Superior temporal gyrus (tissue), 1 donor: ENCODE measurements around the gene SCRN2.

Source experiments
- DNase-seq: peaks from one replicate; pipeline ENCODE4 v3.0.0-alpha.2; 2016; ENCODE audit errors: extremely low spot score

Gene SCRN2

GRCh38 chr17:47846716-47847340 is 5.8 kb upstream of the SCRN2 start:
- no peak for DNase-seq

DNA sequence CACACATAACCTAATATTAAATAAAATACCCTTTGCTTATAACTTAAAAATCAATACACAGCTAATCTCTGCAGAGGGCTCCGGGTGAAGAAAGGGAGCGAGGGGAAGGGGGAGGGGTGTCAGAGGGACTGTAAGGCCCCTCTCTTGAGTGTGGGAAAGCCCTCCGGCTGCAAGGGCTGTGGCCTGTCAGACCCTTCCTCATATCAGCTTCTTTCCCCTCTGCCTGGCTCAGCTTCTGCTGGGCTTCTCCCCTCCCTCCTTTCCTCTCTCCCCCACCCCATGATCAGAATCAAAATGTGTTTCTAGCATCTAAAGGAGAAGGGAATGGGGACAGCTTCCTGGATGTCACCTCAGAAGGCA is 4.6 kb upstream of the SCRN2 start:
- DNase-seq, result no peak

DNA sequence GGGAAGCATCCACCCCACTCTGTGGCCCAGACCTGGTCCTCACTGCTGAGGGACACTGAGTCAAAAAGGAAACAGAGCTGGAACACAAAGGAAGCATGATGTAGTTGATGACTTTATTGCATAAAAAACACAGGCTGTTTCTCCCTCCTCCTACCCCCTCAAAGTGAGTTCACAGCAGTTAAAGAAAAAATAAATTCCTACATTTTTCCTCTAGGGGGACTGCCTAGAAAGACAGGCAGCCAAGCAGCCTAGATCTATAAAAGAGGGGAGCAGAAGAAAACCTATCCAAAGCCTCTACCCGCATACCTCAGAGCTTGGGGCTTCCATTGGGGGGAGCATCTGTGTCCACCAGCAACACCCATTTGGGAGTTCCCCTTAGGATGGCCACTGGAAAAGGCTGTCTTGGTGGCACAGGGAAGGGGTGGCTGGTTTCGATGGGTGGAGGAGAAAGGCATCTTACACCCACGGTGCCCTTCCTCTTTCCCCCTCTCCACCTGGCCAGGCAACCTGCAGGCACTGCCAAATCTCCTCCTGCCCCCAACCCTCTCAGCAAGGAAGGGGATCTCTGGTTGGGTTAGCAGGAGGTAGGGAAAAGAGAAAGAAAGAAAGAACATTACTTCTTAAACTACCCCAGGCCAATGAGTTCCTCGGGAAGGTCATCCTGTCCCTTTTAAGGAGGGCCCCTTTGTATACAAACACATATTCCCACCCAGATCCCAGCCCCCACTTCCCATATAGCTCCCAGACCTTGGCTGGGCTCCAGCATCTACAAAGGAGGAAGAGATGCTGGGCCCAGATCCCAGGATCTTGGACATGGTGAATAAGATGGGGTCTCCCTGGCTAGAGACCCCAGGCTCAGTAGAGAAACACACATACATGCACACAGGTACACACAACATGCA is 4.0 kb upstream of the SCRN2 start:
- DNase-seq, result no peak

DNA sequence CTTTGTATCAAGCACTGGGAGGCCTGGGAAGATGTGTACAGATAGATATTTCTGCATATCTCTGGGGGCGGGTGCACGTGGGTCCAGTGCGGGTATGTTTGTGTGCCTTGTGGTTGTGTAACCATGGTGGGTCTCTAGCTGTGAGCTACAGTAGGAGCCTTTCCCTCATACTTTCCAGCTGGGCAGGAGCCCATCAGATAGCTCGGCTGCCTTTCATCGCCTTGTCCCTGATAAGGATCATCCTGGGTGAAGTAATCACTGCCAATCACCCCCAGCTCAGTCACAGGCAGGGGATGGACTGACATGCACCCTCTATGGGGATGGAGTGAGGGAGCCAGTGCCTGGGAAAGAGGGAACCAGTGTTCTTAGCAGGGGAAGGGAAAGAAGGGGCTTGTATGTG is 3.2 kb upstream of the SCRN2 start:
- no peak for DNase-seq

DNA sequence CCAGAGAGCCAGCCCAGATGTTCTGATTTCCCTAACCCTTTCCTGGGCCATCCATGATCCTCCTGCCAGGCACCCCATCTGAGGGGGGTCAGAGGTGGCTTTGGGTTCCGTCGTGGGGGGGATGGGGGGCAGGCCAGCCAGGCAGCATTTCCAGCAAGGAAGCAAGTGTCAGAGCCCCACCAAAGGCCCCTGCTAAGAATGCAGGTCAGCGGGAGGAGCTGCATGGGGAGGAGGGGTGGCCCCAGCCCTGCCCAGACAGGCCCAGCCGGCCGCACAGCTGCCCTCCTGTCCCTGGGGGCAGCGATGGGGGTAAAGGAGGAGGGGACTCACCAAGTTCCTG is 2.3 kb upstream of the SCRN2 start:
- no peak for DNase-seq

DNA sequence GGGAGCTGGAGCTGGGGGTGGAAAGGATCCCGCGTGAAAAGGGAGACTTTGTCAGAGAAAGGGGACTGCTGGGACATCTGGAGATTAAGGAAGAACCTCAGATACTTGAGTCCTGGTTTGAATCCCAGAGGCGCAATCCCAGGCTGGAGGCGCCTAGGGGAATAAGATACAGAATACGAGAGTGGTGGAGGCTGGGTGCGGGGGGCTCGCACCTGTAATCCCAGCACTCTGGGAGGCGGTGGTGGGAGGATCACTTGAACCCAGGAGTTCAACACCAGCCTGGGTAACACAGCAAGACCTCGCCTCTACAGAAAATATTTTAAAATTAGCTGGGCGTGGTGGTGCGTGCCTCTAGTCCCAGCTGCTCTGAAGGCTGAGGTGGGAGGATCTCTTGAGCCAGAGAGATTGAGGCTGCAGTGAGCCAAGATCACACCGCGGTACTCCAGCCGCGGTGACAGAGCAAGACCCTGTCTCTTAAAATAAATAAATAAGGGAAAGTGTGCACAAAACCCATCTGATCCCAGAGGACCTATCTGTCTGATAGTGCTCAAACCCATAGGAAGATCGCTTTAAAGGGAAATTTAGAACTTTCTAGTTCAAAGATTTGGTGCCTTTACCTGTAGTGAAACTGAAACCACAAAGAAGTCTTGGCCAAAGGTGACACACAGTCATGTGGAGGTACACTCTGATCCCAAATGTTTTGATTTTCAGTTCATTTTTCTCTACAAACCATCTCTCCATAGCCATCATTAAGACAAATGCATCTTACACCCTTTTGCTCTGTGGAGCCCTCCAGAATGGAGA is 617 bp upstream of the SCRN2 start:
- DNase-seq, result no peak

DNA sequence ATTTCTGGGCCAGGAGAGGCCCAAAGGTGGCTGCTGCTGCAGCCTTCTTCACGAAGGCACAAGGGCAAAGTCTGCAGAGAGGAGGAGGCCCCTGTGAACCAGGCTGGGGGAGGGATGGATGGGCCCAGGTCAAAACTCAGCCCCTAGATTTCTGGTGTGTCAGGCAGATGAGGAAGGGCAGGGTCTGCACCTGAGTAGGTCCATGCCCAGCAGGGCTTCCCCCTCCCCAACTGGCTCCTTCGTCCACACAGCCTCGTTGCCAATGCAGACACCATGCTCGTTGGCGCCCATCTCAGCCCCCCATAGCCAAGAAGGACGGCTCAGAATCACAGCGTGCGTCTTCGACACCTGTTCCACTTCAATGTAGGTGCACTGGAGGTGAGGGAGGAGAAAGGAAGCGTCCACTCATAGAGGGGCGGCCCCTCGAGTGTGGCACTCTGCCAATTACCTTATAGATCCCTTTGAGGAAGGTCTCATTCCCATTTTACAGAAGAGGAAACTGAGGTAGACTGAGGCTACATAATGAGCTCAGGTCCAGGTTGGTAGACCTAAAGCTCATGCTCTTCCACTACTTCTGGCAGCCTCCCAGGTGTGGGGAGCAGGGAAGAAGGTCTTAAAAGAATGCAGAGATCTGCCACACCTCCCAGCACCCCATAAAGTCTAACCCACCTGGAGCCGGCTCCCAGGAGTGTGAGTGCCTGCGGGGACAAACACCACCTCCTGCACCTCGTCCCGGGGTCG is 902 bp downstream of the SCRN2 start:
- DNase-seq, result no peak

DNA sequence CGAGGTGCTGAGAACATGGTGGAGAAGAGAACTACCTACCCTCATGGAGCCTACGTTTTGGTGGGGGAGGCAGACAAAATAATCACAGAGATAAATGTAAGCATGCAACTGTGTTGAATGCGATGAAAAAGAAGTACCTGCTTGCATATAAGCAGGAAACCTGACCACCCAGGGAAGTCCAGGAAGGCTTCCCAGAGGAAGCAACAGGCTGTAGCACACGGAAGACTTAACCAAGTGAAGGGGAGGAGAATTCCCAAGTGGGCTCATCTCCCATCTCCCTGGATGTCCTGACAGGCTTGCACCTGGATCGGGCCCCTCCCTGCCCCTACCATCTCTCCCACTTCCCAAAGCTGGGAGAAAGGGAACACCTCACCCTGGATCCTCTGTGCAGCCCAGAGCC is 2.0 kb downstream of the SCRN2 start:
- no peak for DNase-seq

GRCh38 chr17:47838636-47839035 is 2.4 kb downstream of the SCRN2 start:
- DNase-seq, result no peak

- DNase-seq, result no peak
Observed at GRCh38 chr17:47837401-47838039, 3.6 kb downstream of the SCRN2 start.

DNA sequence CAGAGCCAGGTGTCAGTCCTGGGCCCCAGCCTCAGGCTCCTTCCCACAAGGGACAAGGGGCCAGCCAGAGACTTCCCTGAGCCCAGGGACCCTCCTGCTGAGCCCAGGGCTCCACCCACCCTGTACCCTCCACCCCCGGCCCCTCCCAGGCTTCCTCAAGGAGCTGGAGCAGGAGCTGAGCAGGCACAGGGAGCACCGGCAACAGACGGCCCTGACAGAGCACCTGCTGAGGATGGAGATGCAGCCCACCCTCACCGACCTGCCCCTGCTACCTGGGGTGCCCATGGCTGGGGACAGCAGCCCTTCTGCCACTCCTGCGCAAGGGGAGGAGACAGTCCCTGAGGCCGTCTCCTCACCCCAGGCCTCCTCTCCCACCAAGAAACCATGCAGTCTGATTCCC is 4.5 kb downstream of the SCRN2 start:
- no peak for DNase-seq

DNA sequence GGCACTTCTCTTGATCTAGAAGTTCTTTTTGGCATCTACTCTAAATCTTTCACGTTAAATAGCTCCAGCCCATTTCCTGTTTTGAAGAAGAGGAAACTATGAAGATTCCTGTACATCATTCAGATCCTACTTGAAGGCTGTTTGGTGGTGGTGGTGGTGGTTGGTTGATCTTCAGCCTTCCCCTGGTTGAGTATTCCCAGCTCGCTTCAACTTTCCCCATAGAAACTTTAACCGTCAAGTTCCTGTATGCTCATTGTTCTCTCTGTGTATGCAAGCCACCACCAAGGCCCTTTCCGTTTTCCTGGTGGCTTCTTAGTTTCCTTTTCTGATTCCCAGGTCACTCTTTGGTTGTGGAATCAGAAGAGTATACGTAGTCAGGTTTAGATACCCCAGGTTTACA is 6.3 kb downstream of the SCRN2 start:
- DNase-seq, result no peak

DNA sequence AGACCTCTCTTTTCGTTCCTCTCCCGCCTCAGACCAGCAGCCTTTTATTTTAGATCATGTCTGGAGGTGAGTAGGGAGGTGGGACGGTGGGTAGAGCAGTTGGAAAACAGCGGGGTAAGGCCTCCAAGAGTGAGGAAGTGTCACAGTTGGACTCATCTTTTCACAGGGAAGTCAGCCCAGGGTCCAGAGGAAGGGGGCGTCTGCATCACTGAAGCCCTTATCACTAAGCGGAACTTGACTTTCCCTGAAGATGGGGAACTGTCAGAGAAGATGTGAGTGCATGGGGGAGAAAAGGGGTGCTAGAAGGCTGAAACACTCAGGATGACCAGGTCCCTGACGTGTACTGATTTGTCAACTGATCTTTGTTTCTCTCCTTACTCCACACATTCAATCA is 9.1 kb downstream of the SCRN2 start:
- peak; percentile 20 for DNase-seq

DNA sequence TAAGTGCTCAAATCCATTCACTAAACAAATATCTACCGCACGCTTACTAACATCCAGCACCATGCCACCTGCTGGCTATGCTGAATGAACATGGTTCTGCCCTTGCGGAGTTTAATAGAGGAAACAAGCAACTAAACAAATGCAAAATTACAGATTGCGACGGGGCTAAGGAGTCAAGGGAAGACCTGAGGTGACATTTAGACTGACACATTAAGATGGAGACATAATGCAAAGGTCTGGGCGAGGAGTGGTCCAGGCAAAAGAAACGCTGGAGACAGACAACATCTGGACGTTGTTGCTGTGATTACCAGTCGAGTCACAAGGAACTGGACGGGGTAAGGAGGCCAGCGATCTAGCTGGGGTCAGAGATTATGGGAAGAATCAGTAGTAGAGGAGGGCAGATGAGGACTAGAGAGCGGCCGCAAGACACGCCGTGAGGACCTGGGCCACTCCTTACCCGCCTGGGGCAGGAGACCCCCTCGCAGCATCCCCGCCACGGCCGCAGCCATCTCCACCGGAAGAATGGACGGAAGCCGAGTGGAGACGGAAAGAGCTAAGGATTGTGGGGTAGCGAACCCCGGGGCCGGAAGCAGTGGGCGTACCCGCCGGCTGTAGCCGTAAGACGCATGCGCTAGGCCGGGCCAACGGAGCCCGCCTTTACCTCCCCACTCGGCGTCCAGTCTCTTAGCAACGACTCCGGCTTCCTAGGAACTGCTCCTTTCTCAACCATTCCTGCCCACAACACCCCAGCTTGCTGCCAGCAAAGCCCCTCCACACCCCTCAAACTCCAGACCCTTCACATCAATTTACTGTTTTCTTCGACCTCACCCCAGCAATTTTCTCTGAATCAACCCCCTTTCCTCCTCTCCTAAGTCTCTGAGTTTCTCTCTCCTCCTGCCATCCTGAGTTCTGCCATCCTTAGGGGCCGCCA is 9.8 kb downstream of the SCRN2 start, which contains the start of the genes LRRC46 and MRPL10:
LRRC46 (plus strand) TSS at position 668 of the 931 bp plus-strand sequence. CDS start 320 bp downstream, outside the sequence.
MRPL10 (minus strand) TSS at position 539 of the 931 bp plus-strand sequence; CDS start at position 509, 30 bp downstream.
- DNase-seq, result peak; percentile 96

GRCh38 chr17:47830396-47831002 is 10.6 kb downstream of the SCRN2 start:
- DNase-seq, result no peak

- no peak for DNase-seq
Observed at GRCh38 chr17:47829870-47830269, 11.2 kb downstream of the SCRN2 start.

DNA sequence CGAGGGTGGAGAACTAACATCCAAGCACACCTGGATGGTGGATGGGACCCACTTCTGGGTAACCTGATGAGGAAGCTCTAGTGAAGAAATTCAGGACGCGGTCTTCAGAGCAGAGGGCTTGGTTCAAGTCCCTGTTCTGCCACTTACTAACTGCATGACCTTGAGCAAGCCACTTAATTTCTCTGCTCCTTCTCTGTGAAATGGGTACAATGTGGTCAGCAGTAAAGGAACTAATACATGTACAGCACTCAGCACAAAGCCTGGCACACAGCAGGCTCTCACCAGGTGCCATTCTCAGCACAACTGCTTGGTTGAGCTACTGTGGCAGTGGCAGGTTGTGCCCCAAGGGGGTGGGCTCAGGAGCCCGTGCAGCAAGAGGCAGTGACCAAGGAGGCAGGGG is 17.6 kb downstream of the SCRN2 start:
- no peak for DNase-seq

GRCh38 chr17:47822785-47823184 is 18.3 kb downstream of the SCRN2 start:
- no peak for DNase-seq
